ENCODE measurements around the gene SETX.
A peak's percentile ranks its signal among the peaks of the same experiment; 100 is the strongest.

SETX gene

DNA sequence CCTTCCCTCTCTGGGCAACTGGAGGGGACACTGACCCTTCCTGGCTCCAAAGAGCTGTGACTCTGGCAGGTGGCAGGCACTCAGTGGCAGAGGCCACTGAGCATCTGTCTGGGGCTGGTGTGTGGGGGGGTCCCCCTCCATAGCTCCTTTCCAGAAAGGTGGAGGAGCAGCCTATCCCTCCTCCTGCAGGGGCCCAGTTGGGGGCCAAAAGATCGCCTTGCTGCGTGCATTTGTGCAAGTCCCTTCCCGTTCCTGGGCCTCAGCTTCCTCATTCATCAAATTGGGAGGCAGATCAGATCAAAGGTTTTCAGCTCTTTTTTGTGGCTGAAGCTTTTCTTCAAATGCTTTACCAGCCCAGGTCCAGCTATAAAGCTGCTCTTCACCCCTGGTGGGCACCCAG, 115.3 kb downstream of the SETX start:
- DNase-seq = no peak

- DNase-seq = no peak
These were observed 115.8 kb downstream of the SETX start for GRCh38 chr9:132238992-132239391.

- DNase-seq = no peak
These were observed 116.5 kb downstream of the SETX start for GRCh38 chr9:132238026-132238972.

DNA sequence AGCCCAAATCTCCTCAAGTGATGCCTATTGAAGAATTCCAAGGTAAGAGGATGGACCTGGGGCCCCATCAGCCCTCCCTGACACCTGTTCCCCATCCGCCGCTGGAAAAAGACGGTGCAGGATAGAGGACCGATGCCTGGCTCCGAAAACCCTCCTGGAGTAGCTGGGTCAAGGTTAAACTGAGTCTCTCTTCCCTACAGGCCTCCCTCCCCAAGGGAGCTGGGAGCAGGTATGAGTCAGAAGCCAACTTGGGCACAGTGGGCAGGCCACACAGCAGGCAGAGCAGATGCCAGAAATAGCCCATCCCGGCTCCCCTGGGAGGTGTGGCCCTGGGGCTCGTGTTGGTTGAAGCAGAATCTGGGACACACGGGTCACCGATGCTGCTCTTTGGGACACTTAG, 117.3 kb downstream of the SETX start:
- no peak for DNase-seq

GRCh38 chr9:132236662-132237311, 118.0 kb downstream of the SETX start:
- no peak for DNase-seq

GRCh38 chr9:132235894-132236661, 118.7 kb downstream of the SETX start:
- DNase-seq = peak; percentile 68

- DNase-seq = no peak
These were observed 119.7 kb downstream of the SETX start for GRCh38 chr9:132235125-132235524.

DNA sequence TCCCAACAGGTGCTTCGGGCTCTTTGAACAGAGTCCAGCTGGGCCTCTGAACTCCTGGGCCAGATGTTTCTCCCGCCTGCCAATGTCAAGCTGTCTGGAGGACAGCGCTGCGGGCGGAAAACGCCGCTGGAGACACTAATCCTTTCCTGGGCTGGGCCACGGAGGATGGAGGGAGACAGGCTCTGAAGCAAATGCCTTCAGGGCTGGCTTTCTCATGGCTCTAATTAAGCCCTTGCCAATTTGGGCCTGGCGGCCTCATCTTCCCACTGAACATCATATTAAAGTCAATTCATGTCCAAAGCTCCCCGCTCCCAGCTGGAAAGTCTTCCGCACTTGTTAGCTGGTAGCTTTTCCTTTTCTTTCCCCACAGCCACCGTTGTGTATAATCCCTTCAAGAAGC, 120.3 kb downstream of the SETX start:
- no peak for DNase-seq

DNA sequence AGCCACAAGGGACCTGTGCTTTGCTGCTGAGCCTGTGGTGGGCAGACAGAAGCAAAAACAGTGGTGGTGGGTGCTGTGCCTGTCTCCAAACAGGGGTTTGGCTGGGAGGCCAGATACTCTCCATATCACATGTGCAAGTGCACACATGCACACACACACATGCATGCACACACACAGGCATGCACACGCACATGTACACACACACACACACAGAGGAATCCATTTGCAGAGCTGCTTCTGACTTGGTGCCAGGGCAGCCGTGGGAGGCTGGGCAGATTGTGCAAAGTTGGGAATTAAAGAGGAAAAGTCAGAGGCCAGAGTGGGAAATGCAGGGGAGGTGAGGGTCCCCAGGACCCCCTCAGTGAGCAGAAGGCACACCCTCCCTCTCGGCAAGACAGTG, 121.6 kb downstream of the SETX start:
- no peak for DNase-seq

DNA sequence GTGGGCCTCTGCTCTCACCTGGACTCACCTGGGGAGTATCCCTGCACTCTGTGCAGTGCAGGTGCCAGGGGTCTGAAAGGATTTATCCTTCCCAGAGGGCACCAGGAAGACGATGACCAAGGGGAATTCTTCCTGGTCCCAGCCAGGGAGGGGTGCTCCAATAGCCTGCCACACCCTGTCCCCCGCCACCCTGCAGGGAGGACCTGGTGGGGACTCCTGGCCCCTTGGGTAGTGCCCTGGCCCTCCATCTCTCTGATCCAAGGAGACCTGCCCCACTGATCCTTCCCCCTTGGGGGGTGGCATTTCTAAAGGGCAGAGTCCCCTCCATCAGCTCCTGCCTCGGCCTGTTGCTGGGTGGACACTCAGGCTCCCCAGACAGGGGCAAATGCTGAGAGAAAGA, 122.3 kb downstream of the SETX start:
- no peak for DNase-seq

GRCh38 chr9:132231019-132231701, 123.6 kb downstream of the SETX start:
- DNase-seq = no peak

- DNase-seq = no peak
These were observed 124.2 kb downstream of the SETX start for GRCh38 chr9:132230605-132231004.

GRCh38 chr9:132228062-132228461, 126.7 kb downstream of the SETX start:
- DNase-seq = no peak

GRCh38 chr9:132226571-132227430, 128.0 kb downstream of the SETX start:
- no peak for DNase-seq

DNA sequence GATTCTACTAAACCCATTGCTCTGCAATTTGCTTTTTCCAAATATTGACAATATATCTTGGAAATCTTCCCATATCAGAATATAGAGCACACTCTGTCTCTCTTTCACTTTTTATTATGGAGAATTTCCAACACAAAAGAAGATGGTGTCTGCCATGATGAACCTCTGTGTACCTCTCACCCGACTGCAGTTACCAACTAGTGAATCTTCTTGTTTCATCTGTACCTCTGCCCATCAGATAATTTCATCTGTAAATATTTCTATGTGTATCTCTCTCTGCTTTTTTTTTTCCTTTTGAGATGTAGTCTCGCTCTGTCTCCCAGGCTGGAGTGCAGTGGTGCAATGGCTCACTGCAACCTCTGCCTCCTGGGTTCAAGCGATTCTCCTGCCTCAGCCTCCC, 130.1 kb downstream of the SETX start:
- DNase-seq = no peak

GRCh38 chr9:132221941-132222340, 132.8 kb downstream of the SETX start:
- no peak for DNase-seq

GRCh38 chr9:132218208-132218607, 136.6 kb downstream of the SETX start:
- DNase-seq = no peak

GRCh38 chr9:132216861-132217619, 137.7 kb downstream of the SETX start:
- no peak for DNase-seq

- no peak for DNase-seq
These were observed 140.7 kb downstream of the SETX start for GRCh38 chr9:132214027-132214622.

- no peak for DNase-seq
These were observed 143.2 kb downstream of the SETX start for GRCh38 chr9:132211570-132211969.

All from activated effector memory CD4-positive, alpha-beta T cell treated with Interleukin-2 at 50 U/mL for 16 hours (primary cell).